IMR-90 (cell line): Measurements from ENCODE around the gene TRIM66. TPM values are rescaled to one million over a fixed set of nuclear protein-coding genes. Genes with fewer than 3 reads are reported as not detected.

ENCODE experiments used
- ATAC-seq: fragments of 200-7000 bp; cut with Tn5 transposase; 2 replicates; pipeline ENCODE4 v1.9.1; 2020; ENCODE audit warnings: low read depth, mild to moderate bottlenecking, moderate library complexity
- BruUV-seq: library from RNA; stranded (reverse); fragments of 400-500 nt; replicated peaks from 2 replicates; lab custom pipeline; 2021; lab: Mats Ljungman, UMichigan
- CTCF ChIA-PET: fragments of 300-600 bp; formaldehyde crosslinking; extraction: SDS; loops from one replicate; lab custom pipeline; 2021; ENCODE audit warnings: antibody characterized with exemption; lab: Yijun Ruan, JAX
- POLR2A ChIA-PET: fragments of 300-600 bp; sonication (Branson Sonifier 250); formaldehyde crosslinking; loops from one replicate; lab custom pipeline; 2022; ENCODE audit warnings: antibody characterized with exemption; ENCODE audit not compliant: unreplicated experiment; lab: Charles Lee
- DNase-seq: peaks from one replicate; pipeline ENCODE4 v3.0.0; 2013
- H2AFZ ChIP-seq: replicated peaks from 2 replicates; pipeline ENCODE3; 2013; ENCODE audit warnings: low read length, mild to moderate bottlenecking; ENCODE audit not compliant: poor library complexity
- H2AK5ac ChIP-seq: 2 replicates; pipeline ENCODE4 v1.6.1; 2013; ENCODE audit warnings: low read depth, low read length, inconsistent platforms
- H2AK9ac ChIP-seq: replicated peaks from 2 replicates; pipeline ENCODE3; 2013; ENCODE audit warnings: mild to moderate bottlenecking, low read depth, low read length, moderate library complexity; ENCODE audit not compliant: poor library complexity
- H2BK120ac ChIP-seq: 2 replicates; pipeline ENCODE4 v1.6.1; 2013; ENCODE audit warnings: low read depth, low read length, inconsistent platforms
- H2BK15ac ChIP-seq: 3 replicates; pipeline ENCODE4 v1.6.1; 2013; ENCODE audit warnings: low read depth, low read length, inconsistent platforms
- H2BK20ac ChIP-seq: 2 replicates; pipeline ENCODE4 v1.6.1; 2013; ENCODE audit warnings: low read depth, mild to moderate bottlenecking, inconsistent platforms, low read length, moderate library complexity
- H2BK5ac ChIP-seq: 2 replicates; pipeline ENCODE4 v1.6.1; 2013; ENCODE audit warnings: mild to moderate bottlenecking, low read depth, low read length, inconsistent platforms; ENCODE audit not compliant: poor library complexity, severe bottlenecking
- H3K14ac ChIP-seq: replicated peaks from 2 replicates; pipeline ENCODE4 v1.6.1; 2013; ENCODE audit warnings: low read depth, low read length, inconsistent platforms
- H3K18ac ChIP-seq: 2 replicates; pipeline ENCODE4 v1.6.1; 2013; ENCODE audit warnings: low read depth, low read length, control low read depth
- H3K23ac ChIP-seq: 2 replicates; pipeline ENCODE4 v1.6.1; 2013; ENCODE audit warnings: low read depth, low read length, inconsistent platforms
- H3K27ac ChIP-seq: 2 replicates; pipeline ENCODE4 v1.5.1; 2013; ENCODE audit warnings: mild to moderate bottlenecking, control low read depth, low read length; ENCODE audit not compliant: insufficient read depth
- H3K27me3 ChIP-seq: 2 replicates; pipeline ENCODE4 v1.6.1; 2013; ENCODE audit warnings: low read length; ENCODE audit not compliant: control insufficient read depth, insufficient read depth
- H3K36me3 ChIP-seq: 2 replicates; pipeline ENCODE4 v1.6.1; 2013; ENCODE audit warnings: low read length, mixed read lengths; ENCODE audit not compliant: control insufficient read depth, insufficient read depth
- H3K4ac ChIP-seq: 2 replicates; pipeline ENCODE4 v1.6.1; 2013; ENCODE audit warnings: low read depth, low read length, inconsistent platforms
- H3K4me1 ChIP-seq: 2 replicates; pipeline ENCODE4 v1.6.1; 2013; ENCODE audit warnings: low read length, mixed read lengths; ENCODE audit not compliant: control insufficient read depth, insufficient read depth
- H3K4me2 ChIP-seq: 2 replicates; pipeline ENCODE4 v1.6.1; 2013; ENCODE audit warnings: low read depth, mild to moderate bottlenecking, control low read depth, low read length, moderate library complexity
- H3K4me3 ChIP-seq: 2 replicates; pipeline ENCODE4 v1.5.1; 2013; ENCODE audit warnings: low read depth, mild to moderate bottlenecking, control low read depth, low read length, moderate library complexity; ENCODE audit not compliant: insufficient read depth
- H3K56ac ChIP-seq: 2 replicates; pipeline ENCODE4 v1.6.1; 2013; ENCODE audit warnings: low read length, inconsistent platforms; ENCODE audit not compliant: insufficient read depth; ENCODE audit errors: extremely low read depth
- H3K79me1 ChIP-seq, 2 experiments: 2 replicates each; pipeline ENCODE4 v1.6.1; 2013; ENCODE audit warnings: low read length in 2 of 2, inconsistent platforms in 1 of 2, low read depth in 1 of 2
- H3K9ac ChIP-seq: 2 replicates; pipeline ENCODE4 v1.6.1; 2013; ENCODE audit warnings: low read depth, low read length, control low read depth
- H3K9me1 ChIP-seq: 2 replicates; pipeline ENCODE4 v1.6.1; 2013; ENCODE audit warnings: low read length, inconsistent platforms; ENCODE audit not compliant: insufficient read depth
- H3K9me3 ChIP-seq: 2 replicates; pipeline ENCODE4 v1.6.1; 2013; ENCODE audit warnings: low read length; ENCODE audit not compliant: control insufficient read depth, insufficient read depth
- H4K20me1 ChIP-seq: 2 replicates; pipeline ENCODE4 v1.6.1; 2013; ENCODE audit warnings: low read length, inconsistent platforms; ENCODE audit not compliant: insufficient read depth
- H4K5ac ChIP-seq: 2 replicates; pipeline ENCODE4 v1.6.1; 2013; ENCODE audit warnings: mild to moderate bottlenecking, low read depth, low read length, control low read depth
- H4K8ac ChIP-seq, 2 experiments: 2 replicates each; pipeline ENCODE4 v1.6.1; 2013; ENCODE audit warnings: low read depth in 2 of 2, low read length in 2 of 2, control low read depth in 1 of 2, inconsistent platforms in 1 of 2
- H4K91ac ChIP-seq: 2 replicates; pipeline ENCODE4 v1.6.1; 2013; ENCODE audit warnings: low read depth, low read length, inconsistent platforms; ENCODE audit not compliant: insufficient read depth
- BHLHE40 ChIP-seq: fragments of 150-350 bp; IDR thresholded peaks from 2 replicates; pipeline ENCODE4 v1.6.1; 2016; ENCODE audit warnings: mild to moderate bottlenecking, low read depth, low read length
- CTCF ChIP-seq: conservative IDR thresholded peaks from 2 replicates; pipeline ENCODE4 v1.5.1; 2012; ENCODE audit warnings: mild to moderate bottlenecking, low read depth, low read length, improper control_type of control experiment
- MAFK ChIP-seq: IDR thresholded peaks from 2 replicates; pipeline ENCODE4 v1.6.1; 2012; ENCODE audit warnings: low read depth, low read length, improper control_type of control experiment
- NFE2L2 ChIP-seq: fragments of 150-350 bp; IDR thresholded peaks from 2 replicates; pipeline ENCODE4 v1.6.1; 2016; ENCODE audit warnings: low read depth, mild to moderate bottlenecking, low read length
- POLR2A ChIP-seq: IDR thresholded peaks from 2 replicates; pipeline ENCODE4 v1.6.1; 2012; ENCODE audit warnings: mild to moderate bottlenecking, low read depth, low read length
- SMC3 ChIP-seq: fragments of 150-350 bp; IDR thresholded peaks from 2 replicates; pipeline ENCODE4 v1.6.1; 2016; ENCODE audit warnings: low read depth, mild to moderate bottlenecking, antibody characterized with exemption, low read length, moderate library complexity
- WGBS, 2 experiments: methylation state at CpG; one replicate each; pipeline versions ENCODE4 v1.1.5 to v1.1.7; 2013; ENCODE audit warnings: missing lambda C conversion rate in 2 of 2; ENCODE audit not compliant: insufficient read length in 1 of 2; ENCODE audit errors: extremely low coverage in 2 of 2; 5-methylcytosine and 5-hydroxymethylcytosine counted together
- dilution Hi-C: fragments of 300-500 bp; cut with HindIII; formaldehyde crosslinking; loops from one replicate; pipeline ENCODE4 v1.14.3; 2018; ENCODE audit warnings: low sequenced_read_pairs; ENCODE audit not compliant: unreplicated experiment
- in situ Hi-C: fragments of 300-500 bp; cut with MboI; formaldehyde crosslinking; loops from 3 replicates; pipeline ENCODE4 v1.14.3; 2019; ENCODE audit warnings: low sequenced_read_pairs, inconsistent platforms, mixed read lengths
- intact Hi-C: fragments of 100-400 bp; cut with micrococcal nuclease; formaldehyde crosslinking; loops from 2 replicates; pipeline ENCODE4 v1.10.0; 2022
- polyA plus RNA-seq, 3 experiments: library from polyadenylated mRNA; depleted of rRNA; stranded (reverse); fragments of >200 nt; gene quantifications; 2 replicates each; pipeline ENCODE4 v1.2.3, GENCODE V29; 2012; ENCODE audit warnings: low replicate concordance in 1 of 3
- total RNA-seq: library from RNA; depleted of rRNA; stranded (reverse); fragments of >200 nt; gene quantifications from 2 replicates; pipeline ENCODE4 v1.2.3, GENCODE V29; 2012

TRIM66 gene
- total and polyA plus RNA-seq, 2 of the 4 experiments (the other 2 are of a cell fraction) = 4.4 to 5.0 TPM

GRCh38 chr11:8699903-8700302 is 17.4 kb upstream of the TRIM66 start:
- Histone ChIP-seq H3K14ac (peak overlapping the region; percentile 92), H4K5ac (peak overlapping the region; percentile 70), H3K79me1 (peaks cover 20 to 73% of the 10 kb centered on the region in 2 experiments), H3K56ac (peak overlapping the region; percentile 16; the same call in 1 of the 2 replicates), H2BK20ac (peak overlapping the region; percentile 88), H2AFZ (peak overlapping the region; percentile 73), H3K9me1 (peaks cover 11% of the 10 kb centered on the region; the same call in 1 of the 2 replicates), H3K4me3 (no peak overlapping the region), H4K20me1 (no peaks in the 10 kb centered on the region), H4K91ac (peak overlapping the region; percentile 83), H3K23ac (peak overlapping the region; percentile 53), H2AK9ac (peak overlapping the region; percentile 93), H3K4me1 (peaks cover 10% of the 10 kb centered on the region), H3K9me3 (no peaks in the 10 kb centered on the region), H4K8ac (peak overlapping the region; percentile 87 to 91), H3K18ac (no peak overlapping the region), H3K9ac (peak overlapping the region; percentile 22; the same call in 1 of the 2 replicates), H3K4me2 (no peak overlapping the region), H2BK120ac (peak overlapping the region; percentile 83), H3K27ac (peak overlapping the region; percentile 44), H3K36me3 (peaks cover 90% of the 10 kb centered on the region), H3K27me3 (no peaks in the 10 kb centered on the region), H3K4ac (peak overlapping the region; percentile 78), H2BK15ac (peak overlapping the region; percentile 80; the same call in 2 of the 3 replicates), H2AK5ac (peak overlapping the region; percentile 83), H2BK5ac (peak overlapping the region; percentile 86)
- TF ChIP-seq SMC3 (no peak), POLR2A (no peak), CTCF (no peak), BHLHE40 (no peak), NFE2L2 (no peak), MAFK (no peak)
- no CpG with 5 or more reads among the region's 3 CpGs for WGBS, 2 experiments
- DNase-seq = peak; percentile 55
- POLR2A ChIA-PET = interaction anchor here (0.6 to 0.8 kb wide), 2 partner anchors 11 to 164 kb away, joined by 3 to 4 read pairs; no protein-coding TSS in a partner anchor
- intact Hi-C loops (loop anchor here (10.0 kb wide), 1 partner anchor 435 kb away; no protein-coding TSS in a partner anchor), in situ Hi-C loops (loop anchor here (25.0 kb wide), 1 partner anchor 437 kb away; no protein-coding TSS in a partner anchor), dilution Hi-C loops (no loop called here)
- TSS peak; percentile 30 for BruUV-seq
- CTCF ChIA-PET = interaction anchor here (0.7 to 1.0 kb wide), 3 partner anchors 9 to 253 kb away, joined by 3 read pairs; no protein-coding TSS in a partner anchor
- peak; percentile 78 for ATAC-seq
